ENCODE measurements around the gene ZDHHC4. TPM values are rescaled to one million over a fixed set of nuclear protein-coding genes. Genes with fewer than 3 reads are reported as not detected.

ZDHHC4 gene
- total RNA-seq, 1 donor from 2014 or later = 23.0 TPM

DNA sequence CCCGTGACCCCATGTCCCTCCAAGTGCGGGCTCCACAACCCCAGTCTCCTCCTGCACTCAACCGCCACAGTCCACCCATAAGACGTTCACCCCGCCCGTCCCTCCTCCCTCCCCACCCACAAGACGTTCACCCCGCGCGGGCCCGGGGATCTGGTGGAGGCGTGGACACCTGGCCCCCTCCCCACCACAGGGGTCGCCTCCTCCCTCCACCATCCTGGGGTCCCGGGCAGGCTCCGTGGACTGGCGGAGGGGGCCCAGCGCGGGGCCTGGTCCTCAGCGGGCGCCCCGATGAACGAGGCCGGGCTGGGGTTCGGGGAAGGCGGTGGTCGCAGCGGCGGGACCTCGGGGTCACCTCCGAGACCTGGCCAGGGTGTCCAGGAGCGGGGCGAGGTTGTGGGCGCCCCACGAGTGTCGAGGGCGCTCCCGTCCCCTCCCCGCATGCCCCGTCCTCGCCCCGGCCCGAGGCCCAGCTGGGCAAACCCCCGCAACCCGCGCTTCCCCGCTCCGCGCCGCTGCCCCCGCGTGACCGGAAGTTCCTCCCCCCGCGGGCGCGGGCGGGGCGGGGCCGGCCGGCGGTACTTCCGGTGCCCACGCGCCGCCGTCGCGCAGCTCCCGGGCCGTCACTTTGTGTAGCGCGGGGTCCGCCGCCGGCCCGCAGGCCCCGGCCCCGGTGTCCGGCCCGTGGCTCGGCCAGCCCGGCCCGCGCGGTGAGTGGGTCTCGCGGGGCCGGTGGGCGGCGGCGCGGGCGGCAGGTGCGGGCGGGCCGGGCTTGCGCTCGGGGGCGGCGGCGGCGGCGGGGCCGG lies 59.7 kb downstream of the ZDHHC4 start, which contains the start of gene ZNF316:
Gene ZNF316 (plus strand): TSS at position 578 of the 803 bp plus-strand sequence. CDS start 5,092 bp downstream, outside the sequence.
- ATAC-seq = peak; percentile 65

DNA sequence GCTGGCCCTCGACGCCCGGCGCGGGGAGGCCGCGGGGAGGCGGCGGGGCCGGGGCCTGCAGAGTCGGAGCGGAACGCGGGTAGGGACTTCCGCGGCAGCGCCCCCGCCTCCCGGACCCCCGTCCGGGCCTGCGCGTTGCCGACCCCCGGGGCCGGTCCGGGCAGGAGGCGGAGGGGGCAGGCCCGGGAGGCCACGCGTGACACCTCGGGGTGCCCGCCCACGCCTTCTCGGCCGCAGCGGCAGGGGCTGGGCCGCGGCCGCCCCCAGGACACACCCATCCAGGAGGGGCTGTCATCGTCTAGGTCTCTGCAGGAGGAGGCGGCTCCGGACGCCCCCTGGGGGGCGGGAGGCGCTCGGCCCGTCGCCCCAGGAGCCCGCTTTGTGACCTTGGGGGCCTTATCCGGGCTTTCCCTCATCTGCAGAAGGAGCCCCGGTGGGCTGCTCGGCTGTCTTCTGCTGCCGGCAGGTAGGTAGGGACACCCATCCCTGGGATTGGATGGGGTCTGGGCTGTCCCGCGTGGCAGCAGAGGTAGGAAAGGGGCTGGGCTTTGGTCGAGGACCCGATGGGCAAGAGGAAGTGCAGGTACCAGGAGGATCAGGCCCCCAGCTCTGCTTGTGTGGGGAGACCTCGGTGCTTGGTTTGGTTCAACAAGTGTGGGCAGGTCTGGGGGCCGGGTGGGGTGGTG lies 60.4 kb downstream of the ZDHHC4 start:
- peak; percentile 31 for ATAC-seq

Other genes with a start within 250 kb of the ZDHHC4 start
- gene FAM220A, start 228.5 kb upstream of the ZDHHC4 start, total RNA-seq = 20.0 TPM
- gene RAC1, start 202.9 kb upstream of the ZDHHC4 start, total RNA-seq = 373 TPM
- gene DAGLB, start 129.5 kb upstream of the ZDHHC4 start, total RNA-seq = 11.2 TPM
- gene KDELR2, start 93.3 kb upstream of the ZDHHC4 start, total RNA-seq = 74.5 TPM
- 0.12 TPM for gene GRID2IP, start 26.0 kb upstream of the ZDHHC4 start, total RNA-seq
- gene INTS15, start 12.6 kb downstream of the ZDHHC4 start, total RNA-seq = 13.7 TPM
- 0.24 TPM for gene ZNF853, start 38.2 kb downstream of the ZDHHC4 start, total RNA-seq
- gene ZNF316, start 59.9 kb downstream of the ZDHHC4 start, total RNA-seq = 10.4 TPM
- 13.1 TPM for gene ZNF12, start 129.5 kb downstream of the ZDHHC4 start, total RNA-seq
- gene RSPH10B2, start 176.6 kb downstream of the ZDHHC4 start, total RNA-seq = 0.28 TPM
- 52.7 TPM for gene CCZ1B, start 248.8 kb downstream of the ZDHHC4 start, total RNA-seq

Data from esophagus mucosa (tissue), 1 donor.